ENCODE measurements around the gene ALDH16A1.

ALDH16A1 gene

GRCh38 chr19:49445997-49446396 is 7.0 kb upstream of the ALDH16A1 start:
- H3K4ac ChIP-seq (ENCODE audit: low read length), result no peak overlapping the region
- no peak overlapping the region for H3K4me2 ChIP-seq (ENCODE audit: insufficient read depth, low read length, poor library complexity, severe bottlenecking)
- H2AK5ac ChIP-seq (ENCODE audit: low read depth, low read length), result no peak overlapping the region
- H2AFZ ChIP-seq (ENCODE audit: low read length), result no peak overlapping the region
- no peak overlapping the region for H3K27ac ChIP-seq (replicated peaks; ENCODE audit: low read length)
- H2BK15ac ChIP-seq (ENCODE audit: low read length), result no peak overlapping the region
- H4K91ac ChIP-seq (ENCODE audit: low read depth, low read length, poor library complexity), result no peak overlapping the region
- H3K9ac ChIP-seq (ENCODE audit: low read depth, low read length, poor library complexity), result no peak overlapping the region
- H4K8ac ChIP-seq (ENCODE audit: low read depth, low read length), result no peak overlapping the region
- H3K27me3 ChIP-seq (ENCODE audit: control insufficient read depth in 3 of 3, insufficient read depth in 3 of 3, low read depth in 1 of 3, low read length in 3 of 3), result peaks cover 1 to 14% (median 14%) of the 10 kb centered on the region in 3 experiments
- no peak overlapping the region for H2BK5ac ChIP-seq (ENCODE audit: low read length)
- H3K9me3 ChIP-seq (replicated peaks in 1 of 2; ENCODE audit: control insufficient read depth in 2 of 2, insufficient read depth in 1 of 2, low read depth in 1 of 2, low read length in 2 of 2), result no peaks in the 10 kb centered on the region
- peaks cover 30 to 41% of the 10 kb centered on the region in 2 donors for H3K36me3 ChIP-seq (replicated peaks in 1 of 2; ENCODE audit: control insufficient read depth in 2 of 2, insufficient read depth in 2 of 2, low read length in 2 of 2)
- H3K4me3 ChIP-seq (ENCODE audit: low read length in 2 of 2), result no peak overlapping the region
- H3K23ac ChIP-seq (ENCODE audit: low read depth, low read length, poor library complexity), result no peak overlapping the region
- DNase-seq (ENCODE audit: low spot score), result no peak
- no peak overlapping the region for H2BK120ac ChIP-seq (ENCODE audit: low read depth, low read length)
- H2BK12ac ChIP-seq (ENCODE audit: low read length), result no peak overlapping the region
- H3K14ac ChIP-seq (ENCODE audit: low read length), result no peak overlapping the region
- H3K18ac ChIP-seq (ENCODE audit: low read length), result no peak overlapping the region
- H3K79me1 ChIP-seq (ENCODE audit: low read depth, low read length), result peaks cover 18% of the 10 kb centered on the region
- WGBS, 2 donors (ENCODE audit: extremely low coverage in 2 of 2, insufficient read length in 2 of 2, insufficient replicate concordance in 1 of 2), result no CpG with 5 or more reads among the region's 3 CpGs
- peaks cover 0 to 13% of the 10 kb centered on the region in 2 donors for H3K4me1 ChIP-seq (ENCODE audit: control insufficient read depth in 2 of 2, insufficient read depth in 1 of 2, low read depth in 1 of 2, low read length in 2 of 2)

GRCh38 chr19:49447485-49448431 is 5.3 kb upstream of the ALDH16A1 start:
- Histone ChIP-seq H3K18ac (ENCODE audit: low read length) (no peak overlapping the region), H2BK120ac (ENCODE audit: low read depth, low read length) (no peak overlapping the region), H3K4me3 (ENCODE audit: low read length in 2 of 2) (no peak overlapping the region), H3K27ac (replicated peaks; ENCODE audit: low read length) (no peak overlapping the region), H2BK15ac (ENCODE audit: low read length) (no peak overlapping the region), H3K9ac (ENCODE audit: low read depth, low read length, poor library complexity) (peak overlapping the region; percentile 50), H3K23ac (ENCODE audit: low read depth, low read length, poor library complexity) (no peak overlapping the region), H3K4me2 (ENCODE audit: insufficient read depth, low read length, poor library complexity, severe bottlenecking) (no peak overlapping the region), H3K36me3 (replicated peaks in 1 of 2; ENCODE audit: control insufficient read depth in 2 of 2, insufficient read depth in 2 of 2, low read length in 2 of 2) (peaks cover 30 to 41% of the 10 kb centered on the region in 2 donors), H3K4me1 (ENCODE audit: control insufficient read depth in 2 of 2, insufficient read depth in 1 of 2, low read depth in 1 of 2, low read length in 2 of 2) (peaks cover 0 to 5% of the 10 kb centered on the region in 2 donors), H2AK5ac (ENCODE audit: low read depth, low read length) (peak overlapping the region; percentile 70), H3K4ac (ENCODE audit: low read length) (no peak overlapping the region), H2AFZ (ENCODE audit: low read length) (no peak overlapping the region), H2BK12ac (ENCODE audit: low read length) (no peak overlapping the region), H3K79me1 (ENCODE audit: low read depth, low read length) (peaks cover 21% of the 10 kb centered on the region), H3K27me3 (ENCODE audit: control insufficient read depth in 3 of 3, insufficient read depth in 3 of 3, low read depth in 1 of 3, low read length in 3 of 3) (no peaks in the 10 kb centered on the region), H2BK5ac (ENCODE audit: low read length) (peak overlapping the region; percentile 66), H4K91ac (ENCODE audit: low read depth, low read length, poor library complexity) (no peak overlapping the region), H3K14ac (ENCODE audit: low read length) (no peak overlapping the region), H3K9me3 (replicated peaks in 1 of 2; ENCODE audit: control insufficient read depth in 2 of 2, insufficient read depth in 1 of 2, low read depth in 1 of 2, low read length in 2 of 2) (no peaks in the 10 kb centered on the region), H4K8ac (ENCODE audit: low read depth, low read length) (no peak overlapping the region)
- no peak for DNase-seq (ENCODE audit: low spot score)
- WGBS, 2 donors (ENCODE audit: extremely low coverage in 2 of 2, insufficient read length in 2 of 2, insufficient replicate concordance in 1 of 2), result no CpG with 5 or more reads among the region's 32 CpGs

GRCh38 chr19:49448432-49448786 is 4.6 kb upstream of the ALDH16A1 start:
- H2BK12ac ChIP-seq (ENCODE audit: low read length), result no peak overlapping the region
- no peak overlapping the region for H2BK120ac ChIP-seq (ENCODE audit: low read depth, low read length)
- H3K27me3 ChIP-seq (ENCODE audit: control insufficient read depth in 3 of 3, insufficient read depth in 3 of 3, low read depth in 1 of 3, low read length in 3 of 3), result no peaks in the 10 kb centered on the region
- H3K27ac ChIP-seq (replicated peaks; ENCODE audit: low read length), result no peak overlapping the region
- H4K8ac ChIP-seq (ENCODE audit: low read depth, low read length), result peak overlapping the region; percentile 43
- no peaks in the 10 kb centered on the region for H3K9me3 ChIP-seq (replicated peaks in 1 of 2; ENCODE audit: control insufficient read depth in 2 of 2, insufficient read depth in 1 of 2, low read depth in 1 of 2, low read length in 2 of 2)
- peak overlapping the region; percentile 66 for H2BK5ac ChIP-seq (ENCODE audit: low read length)
- peaks cover 30 to 41% of the 10 kb centered on the region in 2 donors for H3K36me3 ChIP-seq (replicated peaks in 1 of 2; ENCODE audit: control insufficient read depth in 2 of 2, insufficient read depth in 2 of 2, low read length in 2 of 2)
- H2BK15ac ChIP-seq (ENCODE audit: low read length), result no peak overlapping the region
- H3K4me3 ChIP-seq (ENCODE audit: low read length in 2 of 2), result no peak overlapping the region
- no peak overlapping the region for H3K9ac ChIP-seq (ENCODE audit: low read depth, low read length, poor library complexity)
- no CpG with 5 or more reads among the region's 6 CpGs for WGBS, 2 donors (ENCODE audit: extremely low coverage in 2 of 2, insufficient read length in 2 of 2, insufficient replicate concordance in 1 of 2)
- H3K4ac ChIP-seq (ENCODE audit: low read length), result no peak overlapping the region
- peak overlapping the region; percentile 70 for H2AK5ac ChIP-seq (ENCODE audit: low read depth, low read length)
- H3K18ac ChIP-seq (ENCODE audit: low read length), result no peak overlapping the region
- peak overlapping the region; percentile 56 for H3K14ac ChIP-seq (ENCODE audit: low read length)
- no peak overlapping the region for H2AFZ ChIP-seq (ENCODE audit: low read length)
- peaks cover 0 to 5% of the 10 kb centered on the region in 2 donors for H3K4me1 ChIP-seq (ENCODE audit: control insufficient read depth in 2 of 2, insufficient read depth in 1 of 2, low read depth in 1 of 2, low read length in 2 of 2)
- no peak for DNase-seq (ENCODE audit: low spot score)
- no peak overlapping the region for H3K4me2 ChIP-seq (ENCODE audit: insufficient read depth, low read length, poor library complexity, severe bottlenecking)
- peaks cover 20% of the 10 kb centered on the region for H3K79me1 ChIP-seq (ENCODE audit: low read depth, low read length)
- no peak overlapping the region for H3K23ac ChIP-seq (ENCODE audit: low read depth, low read length, poor library complexity)
- no peak overlapping the region for H4K91ac ChIP-seq (ENCODE audit: low read depth, low read length, poor library complexity)

GRCh38 chr19:49450405-49450804 is 2.6 kb upstream of the ALDH16A1 start:
- Histone ChIP-seq H3K23ac (ENCODE audit: low read depth, low read length, poor library complexity) (no peak overlapping the region), H3K18ac (ENCODE audit: low read length) (no peak overlapping the region), H2BK5ac (ENCODE audit: low read length) (no peak overlapping the region), H2BK120ac (ENCODE audit: low read depth, low read length) (no peak overlapping the region), H3K9me3 (replicated peaks in 1 of 2; ENCODE audit: control insufficient read depth in 2 of 2, insufficient read depth in 1 of 2, low read depth in 1 of 2, low read length in 2 of 2) (no peaks in the 10 kb centered on the region), H2AFZ (ENCODE audit: low read length) (no peak overlapping the region), H2BK12ac (ENCODE audit: low read length) (no peak overlapping the region), H3K9ac (ENCODE audit: low read depth, low read length, poor library complexity) (no peak overlapping the region), H3K4me3 (ENCODE audit: low read length in 2 of 2) (peak overlapping the region in 1 of 2 donors; percentile 87), H3K36me3 (replicated peaks in 1 of 2; ENCODE audit: control insufficient read depth in 2 of 2, insufficient read depth in 2 of 2, low read length in 2 of 2) (peaks cover 30 to 41% of the 10 kb centered on the region in 2 donors), H4K8ac (ENCODE audit: low read depth, low read length) (no peak overlapping the region), H3K79me1 (ENCODE audit: low read depth, low read length) (peaks cover 20% of the 10 kb centered on the region), H2AK5ac (ENCODE audit: low read depth, low read length) (no peak overlapping the region), H3K4me2 (ENCODE audit: insufficient read depth, low read length, poor library complexity, severe bottlenecking) (peak overlapping the region; percentile 45), H3K4ac (ENCODE audit: low read length) (no peak overlapping the region), H3K14ac (ENCODE audit: low read length) (no peak overlapping the region), H2BK15ac (ENCODE audit: low read length) (no peak overlapping the region), H3K4me1 (ENCODE audit: control insufficient read depth in 2 of 2, insufficient read depth in 1 of 2, low read depth in 1 of 2, low read length in 2 of 2) (peaks cover 0 to 7% of the 10 kb centered on the region in 2 donors), H3K27me3 (ENCODE audit: control insufficient read depth in 3 of 3, insufficient read depth in 3 of 3, low read depth in 1 of 3, low read length in 3 of 3) (no peaks in the 10 kb centered on the region), H4K91ac (ENCODE audit: low read depth, low read length, poor library complexity) (no peak overlapping the region), H3K27ac (replicated peaks; ENCODE audit: low read length) (no peak overlapping the region)
- DNase-seq (ENCODE audit: low spot score), result no peak
- WGBS, 2 donors (ENCODE audit: extremely low coverage in 2 of 2, insufficient read length in 2 of 2, insufficient replicate concordance in 1 of 2), result no CpG with 5 or more reads among the region's 7 CpGs

All from neuronal stem cell (in vitro differentiated cells).